Fibroblast of gingiva (primary cell): ENCODE measurements around the gene SRCIN1.
"Not testable (repeated sequence)": the region's sequence is repeated elsewhere in the genome, so short reads cannot be mapped to it uniquely, and the experiment has no call there.

ENCODE experiments used
- DNase-seq: peaks from one replicate; pipeline ENCODE4 v3.0.0-alpha.2; 2011; ENCODE audit warnings: low read depth

SRCIN1 gene

GRCh38 chr17:38605841-38606645 is at the start of gene SRCIN1:
Gene SRCIN1 (minus strand): TSS chr17:38605952. CDS start chr17:38605705, 247 bp downstream.
- DNase-seq: no peak

GRCh38 chr17:38654411-38655398 is 49.0 kb upstream of the SRCIN1 start:
- no peak for DNase-seq

- DNase-seq: no peak
Observed at GRCh38 chr17:38653679-38654078, 47.9 kb upstream of the SRCIN1 start.

GRCh38 chr17:38653230-38653629 is 47.5 kb upstream of the SRCIN1 start:
- no peak for DNase-seq

- not testable (repeated sequence) for DNase-seq
Observed at GRCh38 chr17:38650653-38651173, 45.0 kb upstream of the SRCIN1 start.

- DNase-seq: no peak
Observed at GRCh38 chr17:38637951-38638350, 32.2 kb upstream of the SRCIN1 start.

GRCh38 chr17:38636054-38636453 is 30.3 kb upstream of the SRCIN1 start:
- no peak for DNase-seq

GRCh38 chr17:38632334-38632733 is 26.6 kb upstream of the SRCIN1 start:
- no peak for DNase-seq

- no peak for DNase-seq
Observed at GRCh38 chr17:38628441-38628840, 22.7 kb upstream of the SRCIN1 start.

GRCh38 chr17:38627957-38628356 is 22.2 kb upstream of the SRCIN1 start:
- no peak for DNase-seq

- not testable (repeated sequence) for DNase-seq
Observed at GRCh38 chr17:38626606-38627226, 21.0 kb upstream of the SRCIN1 start.

GRCh38 chr17:38625482-38625881 is 19.7 kb upstream of the SRCIN1 start:
- DNase-seq: no peak

- not testable (repeated sequence) for DNase-seq
Observed at GRCh38 chr17:38624782-38625355, 19.1 kb upstream of the SRCIN1 start.

GRCh38 chr17:38621538-38621937 is 15.8 kb upstream of the SRCIN1 start:
- no peak for DNase-seq

- no peak for DNase-seq
Observed at GRCh38 chr17:38620551-38621277, 15.0 kb upstream of the SRCIN1 start.

- DNase-seq: no peak
Observed at GRCh38 chr17:38619937-38620550, 14.3 kb upstream of the SRCIN1 start.

- DNase-seq: no peak
Observed at GRCh38 chr17:38619451-38619795, 13.7 kb upstream of the SRCIN1 start.

GRCh38 chr17:38617967-38618760 is 12.4 kb upstream of the SRCIN1 start:
- no peak for DNase-seq

GRCh38 chr17:38617074-38617860 is 11.5 kb upstream of the SRCIN1 start:
- DNase-seq: no peak
